Raji (cell line): Measurements from ENCODE around the gene MAST4.

ENCODE experiments used
- POLR2A ChIP-seq: IDR thresholded peaks from 2 replicates; pipeline ENCODE4 v1.6.1; 2011; ENCODE audit warnings: low read depth, low read length, control low read depth; ENCODE audit not compliant: insufficient read depth

MAST4 gene

DNA sequence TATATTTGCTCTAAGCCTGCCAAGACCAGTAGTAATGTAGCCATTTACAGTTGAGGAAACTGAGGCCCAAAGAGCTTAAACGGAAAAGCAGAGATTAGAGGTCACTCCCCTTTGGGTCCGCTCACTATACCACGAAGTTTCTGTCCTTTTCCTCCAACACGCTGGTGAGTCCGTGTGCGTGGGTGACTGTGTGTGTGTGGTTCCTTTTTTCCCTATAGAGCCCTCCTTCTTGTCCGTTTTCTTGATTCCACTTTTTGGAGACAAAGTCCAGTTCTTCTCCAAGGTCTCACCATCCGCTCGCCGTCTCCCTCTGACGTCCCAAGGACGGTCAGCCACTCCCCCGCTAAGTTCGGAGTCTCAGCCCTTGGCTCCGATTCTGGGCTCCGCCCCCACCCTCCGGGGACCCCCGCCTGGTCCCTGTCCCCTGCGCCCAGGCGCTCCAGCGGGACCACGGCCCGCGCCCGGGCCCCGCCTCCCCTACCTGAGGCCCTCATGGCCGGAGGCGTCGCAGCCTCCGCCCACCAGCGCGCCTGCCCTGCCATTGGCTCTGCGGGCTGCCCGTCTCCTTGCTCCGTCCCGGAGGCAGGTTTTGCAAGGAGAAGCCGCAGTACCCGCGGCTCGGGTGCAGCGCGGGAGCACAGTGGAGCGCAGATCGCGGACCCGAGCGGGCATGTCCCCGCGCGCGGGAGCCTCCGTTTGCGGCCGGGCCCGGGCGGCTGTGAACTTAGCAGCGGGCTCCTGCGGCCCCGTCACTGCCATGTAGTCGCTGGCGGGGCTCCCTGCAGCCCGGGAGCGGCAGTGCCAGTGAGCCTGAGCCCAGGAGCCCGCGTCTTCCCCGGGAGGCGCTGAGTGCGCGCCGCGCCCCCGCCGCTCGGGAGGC lies at the start of gene MAST4:
MAST4 (plus strand) TSS at position 638 of the 880 bp plus-strand sequence. CDS start 263 bp downstream, outside the sequence.
- peak; percentile 84 for TF ChIP-seq POLR2A

DNA sequence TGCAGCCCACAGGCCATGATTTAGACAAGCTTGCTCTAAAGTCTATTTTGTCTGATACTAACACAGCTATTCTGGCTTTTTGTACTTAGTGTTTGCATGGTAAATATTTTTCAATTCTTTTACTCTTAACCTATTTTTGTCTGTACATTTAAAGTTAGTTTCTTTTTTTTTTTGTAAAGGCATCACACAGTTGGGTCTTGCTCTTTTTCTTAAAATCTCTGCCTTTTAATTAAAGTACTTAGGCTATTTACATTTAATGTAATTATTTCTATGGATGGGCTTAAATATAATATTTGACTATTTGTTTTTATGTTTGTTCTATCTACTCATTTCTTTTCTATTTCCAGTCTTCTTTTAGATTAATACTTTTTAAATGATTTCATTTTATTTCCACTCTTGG lies 49.7 kb upstream of the MAST4 start:
- no peak for TF ChIP-seq POLR2A

DNA sequence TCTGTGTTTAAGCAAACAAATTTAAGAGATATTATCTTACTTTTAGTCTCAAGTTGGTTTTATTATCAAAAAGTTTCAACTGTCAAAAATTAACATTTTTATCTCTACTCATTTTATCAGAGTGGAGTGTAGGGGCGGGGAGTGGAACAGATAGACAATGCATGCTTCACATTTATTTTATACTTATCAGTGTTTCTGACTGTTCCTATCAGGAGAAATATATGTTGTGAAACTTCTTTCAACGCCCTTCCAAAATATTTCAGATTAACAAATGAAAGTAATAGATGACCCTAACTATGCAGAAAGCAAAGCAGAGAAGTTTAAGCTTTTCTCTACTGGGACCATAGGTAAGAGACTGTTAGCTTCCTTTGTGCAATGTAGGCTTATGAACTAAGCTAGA lies 44.9 kb upstream of the MAST4 start:
- TF ChIP-seq POLR2A, result no peak

GRCh38 chr5:66551945-66552344 lies 44.2 kb upstream of the MAST4 start:
- TF ChIP-seq POLR2A, result no peak

- no peak for TF ChIP-seq POLR2A
Measured at GRCh38 chr5:66553368-66553912, 42.8 kb upstream of the MAST4 start.

DNA sequence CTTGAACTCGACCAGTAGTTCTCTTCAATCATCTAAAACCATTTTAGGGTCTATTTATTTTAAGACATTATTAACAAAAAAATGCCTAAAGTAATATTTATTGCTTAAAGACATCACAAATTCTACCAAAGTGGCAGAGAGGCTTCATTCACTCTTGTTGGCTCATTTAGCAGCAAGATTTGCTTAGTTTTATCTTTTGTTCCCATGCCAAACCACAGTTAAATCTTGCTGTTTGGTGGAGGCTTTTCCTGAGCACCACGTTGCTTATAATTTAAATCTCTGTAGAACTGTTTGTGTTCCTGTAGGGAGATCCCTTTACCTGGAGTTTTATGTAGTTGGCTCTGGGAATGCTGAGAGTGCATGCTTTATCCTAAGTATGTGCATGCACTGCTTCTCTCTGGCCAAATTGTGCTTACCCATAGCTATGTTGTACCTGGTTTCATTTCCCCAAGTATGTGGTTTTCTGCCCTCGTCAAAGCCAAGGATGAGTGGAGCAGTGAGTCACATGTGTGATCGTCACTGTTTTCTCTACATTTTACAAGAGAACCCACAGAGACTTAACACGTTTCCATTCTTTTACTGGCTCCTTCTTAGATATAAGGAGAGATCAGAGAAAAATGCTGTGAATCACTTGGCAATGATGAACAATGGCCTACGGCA lies 42.1 kb upstream of the MAST4 start:
- TF ChIP-seq POLR2A, result no peak

DNA sequence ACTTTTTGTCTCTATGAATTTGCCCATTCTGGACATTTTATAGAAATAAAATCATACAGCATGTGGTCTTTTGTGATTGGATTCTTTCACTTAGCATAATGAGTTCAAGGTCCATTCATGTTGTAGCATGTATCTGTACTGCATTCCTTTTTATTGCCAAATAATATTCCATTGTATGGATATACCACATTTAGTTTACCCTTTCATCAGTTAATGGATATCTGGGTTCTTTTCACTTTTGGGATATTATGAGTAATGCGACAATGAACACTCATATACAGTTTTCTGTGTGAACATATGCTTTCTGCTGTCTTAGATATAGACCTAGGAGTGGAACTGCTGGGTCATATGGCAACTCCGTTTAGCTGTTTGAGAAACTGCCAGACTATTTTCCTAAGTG lies 41.3 kb upstream of the MAST4 start:
- no peak for TF ChIP-seq POLR2A

- TF ChIP-seq POLR2A, result no peak
Measured at GRCh38 chr5:66558560-66558959, 37.6 kb upstream of the MAST4 start.

- TF ChIP-seq POLR2A, result no peak
Measured at GRCh38 chr5:66560371-66560770, 35.8 kb upstream of the MAST4 start.

GRCh38 chr5:66561256-66561990 lies 34.8 kb upstream of the MAST4 start:
- no peak for TF ChIP-seq POLR2A

- no peak for TF ChIP-seq POLR2A
Measured at GRCh38 chr5:66565878-66566277, 30.3 kb upstream of the MAST4 start.

- TF ChIP-seq POLR2A, result no peak
Measured at GRCh38 chr5:66567474-66567873, 28.7 kb upstream of the MAST4 start.

DNA sequence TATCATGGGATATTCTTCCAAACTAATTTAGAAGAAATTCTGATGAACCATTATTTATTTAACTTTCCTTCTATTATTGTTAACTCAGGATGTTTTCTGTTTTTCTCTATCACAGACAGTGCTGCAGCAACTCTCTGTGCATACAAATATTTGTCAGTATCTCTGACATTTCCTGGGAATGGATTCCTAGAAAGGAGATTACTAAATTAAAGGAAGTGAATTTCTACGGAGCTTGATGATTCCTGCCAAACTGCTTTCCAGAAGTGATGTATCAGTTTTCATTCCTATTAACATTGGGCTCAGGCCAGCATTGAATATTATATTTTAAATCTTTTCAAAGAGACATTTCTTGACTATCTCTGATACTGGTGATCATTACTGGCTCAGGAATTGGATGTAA lies 26.0 kb upstream of the MAST4 start:
- TF ChIP-seq POLR2A, result no peak

GRCh38 chr5:66573733-66574132 lies 22.5 kb upstream of the MAST4 start:
- no peak for TF ChIP-seq POLR2A

DNA sequence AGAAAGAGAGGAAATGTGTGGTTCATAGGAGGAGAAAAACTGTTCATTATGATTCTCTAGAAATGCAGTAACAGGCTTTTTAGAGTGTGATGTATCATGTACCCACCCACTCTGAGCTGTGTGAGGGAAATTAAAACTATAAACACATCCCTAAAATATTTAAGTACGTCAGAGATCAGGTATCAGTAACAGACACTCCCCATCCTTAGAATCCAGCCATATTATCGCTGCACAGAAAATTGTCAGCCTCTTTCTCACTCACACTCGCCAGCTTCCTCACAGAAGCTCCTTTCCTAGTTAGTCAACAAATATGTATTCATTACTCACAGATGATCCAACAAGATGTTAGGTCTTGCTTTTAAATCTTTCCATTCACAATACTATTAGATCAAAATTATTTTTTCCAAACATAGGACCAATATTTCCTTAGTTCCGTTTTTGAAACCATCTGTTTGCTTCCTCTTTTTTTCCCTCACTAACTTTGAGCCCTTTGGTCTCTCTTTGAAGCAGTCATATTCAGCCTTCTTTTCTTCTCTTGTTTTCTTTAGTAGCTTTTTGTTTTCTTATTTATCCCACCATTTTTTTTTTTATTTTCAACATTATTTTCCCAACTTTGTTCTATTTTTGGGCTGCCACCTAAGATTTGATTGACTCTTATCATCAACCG lies 13.6 kb upstream of the MAST4 start:
- TF ChIP-seq POLR2A, result no peak

- TF ChIP-seq POLR2A, result no peak
Measured at GRCh38 chr5:66585291-66585690, 10.9 kb upstream of the MAST4 start.

DNA sequence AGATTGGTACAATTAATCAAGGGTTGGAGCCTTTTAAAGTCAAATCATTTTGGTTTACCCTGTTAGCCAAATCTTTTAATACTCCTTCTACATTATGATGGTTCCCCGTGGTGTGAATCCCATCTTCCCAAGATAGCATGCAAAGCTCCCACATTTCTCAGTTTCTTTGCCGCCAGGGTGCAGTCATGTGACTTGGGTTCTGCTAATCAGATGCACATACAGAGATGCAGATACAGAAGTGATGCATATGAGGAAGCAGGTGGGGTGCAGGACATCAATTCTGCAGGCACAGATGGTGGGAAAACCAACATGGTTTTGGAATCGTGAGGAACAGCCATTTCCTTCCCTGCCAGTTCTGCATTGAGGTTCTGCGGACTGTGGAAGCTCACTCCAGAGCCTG lies 8.4 kb upstream of the MAST4 start:
- TF ChIP-seq POLR2A, result no peak
